PC-3 (cell line): Measurements from ENCODE around the gene PDLIM5. TPM values are rescaled to one million over a fixed set of nuclear protein-coding genes. Genes with fewer than 3 reads are reported as not detected.

Experiments used
- ATAC-seq: fragments of 200-7000 bp; cut with Tn5 transposase; 2 replicates; pipeline ENCODE4 v1.9.1; 2020; ENCODE audit warnings: mild to moderate bottlenecking, moderate library complexity
- BruUV-seq: library from RNA; stranded (reverse); fragments of 400-500 nt; replicated peaks from 2 replicates; lab custom pipeline; 2021; lab: Mats Ljungman, UMichigan
- CTCF ChIA-PET: fragments of 300-600 bp; sonication (Branson Sonifier 250); formaldehyde crosslinking; loops from one replicate; lab custom pipeline; 2022; ENCODE audit warnings: antibody characterized with exemption; lab: Charles Lee
- POLR2A ChIA-PET: fragments of 300-600 bp; sonication (Branson Sonifier 250); formaldehyde crosslinking; loops from one replicate; lab custom pipeline; 2022; ENCODE audit warnings: antibody characterized with exemption; ENCODE audit not compliant: unreplicated experiment; lab: Charles Lee
- DNase-seq: peaks from one replicate; pipeline ENCODE4 v3.0.0-alpha.2; 2015
- H2AFZ ChIP-seq: fragments of 300-600 bp; sonication (generic); 2 replicates; pipeline ENCODE4 v1.6.0; 2016; ENCODE audit warnings: antibody characterized with exemption, low read length
- H3F3A ChIP-seq: fragments of 300-600 bp; sonication (generic); one replicate; pipeline ENCODE4 v1.6.0; 2017; ENCODE audit warnings: antibody characterized with exemption, low read length, control low read depth, mild to moderate bottlenecking; ENCODE audit not compliant: unreplicated experiment
- H3K27ac ChIP-seq: fragments of 300-600 bp; sonication (generic); 2 replicates; pipeline ENCODE4 v1.5.1; 2016; ENCODE audit warnings: mild to moderate bottlenecking, low read length
- H3K27me3 ChIP-seq: fragments of 300-600 bp; sonication (generic); 2 replicates; pipeline ENCODE4 v1.6.1; 2016; ENCODE audit warnings: low read length, mixed read lengths
- H3K36me3 ChIP-seq: fragments of 300-600 bp; sonication (generic); 2 replicates; pipeline ENCODE4 v1.6.1; 2016; ENCODE audit warnings: low read depth, mixed run types, low read length, mixed read lengths
- H3K4me1 ChIP-seq: fragments of 300-600 bp; sonication (generic); 2 replicates; pipeline ENCODE4 v1.5.1; 2016; ENCODE audit warnings: low read length; ENCODE audit not compliant: insufficient read depth
- H3K4me2 ChIP-seq: fragments of 300-600 bp; sonication (generic); 2 replicates; pipeline ENCODE4 v1.6.0; 2016; ENCODE audit warnings: low read length
- H3K4me3 ChIP-seq: fragments of 300-600 bp; sonication (generic); 2 replicates; pipeline ENCODE4 v1.5.1; 2016; ENCODE audit warnings: mild to moderate bottlenecking, low read length, mixed read lengths
- H3K79me2 ChIP-seq: fragments of 300-600 bp; sonication (generic); 2 replicates; pipeline ENCODE4 v1.6.1; 2017; ENCODE audit warnings: low read length, mixed read lengths
- H3K9ac ChIP-seq: fragments of 300-600 bp; sonication (generic); 2 replicates; pipeline ENCODE4 v1.6.0; 2016; ENCODE audit warnings: mild to moderate bottlenecking, low read length
- H3K9me2 ChIP-seq: fragments of 300-600 bp; sonication (generic); replicated peaks from 2 replicates; pipeline ENCODE4 v1.6.1; 2016; ENCODE audit warnings: mixed run types, low read length, mixed read lengths
- H3K9me3 ChIP-seq: fragments of 300-600 bp; sonication (generic); 2 replicates; pipeline ENCODE4 v1.6.1; 2016; ENCODE audit warnings: low read length, mixed read lengths
- H4K20me1 ChIP-seq: fragments of 300-600 bp; sonication (generic); 2 replicates; pipeline ENCODE4 v1.6.1; 2016; ENCODE audit warnings: low read length, mixed read lengths
- CTCF ChIP-seq: fragments of 300-600 bp; sonication (generic); conservative IDR thresholded peaks from 2 replicates; pipeline ENCODE4 v1.5.1; 2017; ENCODE audit warnings: antibody characterized with exemption, low read depth, mild to moderate bottlenecking, low read length
- EZH2 ChIP-seq: fragments of 300-600 bp; sonication (generic); IDR thresholded peaks from one replicate; pipeline ENCODE4 v1.6.1; 2017; ENCODE audit warnings: antibody characterized with exemption, mild to moderate bottlenecking, low read length; ENCODE audit not compliant: unreplicated experiment
- EZH2phosphoT487 ChIP-seq: fragments of 300-600 bp; sonication (generic); IDR thresholded peaks from 2 replicates; pipeline ENCODE4 v1.6.1; 2018; ENCODE audit warnings: mild to moderate bottlenecking, antibody characterized with exemption, low read length, borderline replicate concordance
- intact Hi-C: fragments of 100-400 bp; cut with micrococcal nuclease; formaldehyde crosslinking; loops from 2 replicates; pipeline ENCODE4 v1.9.0; 2023
- total RNA-seq: library from RNA; depleted of rRNA; stranded (reverse); fragments of >200 nt; gene quantifications from 2 replicates; pipeline ENCODE4 v1.2.3, GENCODE V29; 2014

The PDLIM5 gene
- total RNA-seq, 1 experiment from 2014 or later: 57.8 TPM

DNA sequence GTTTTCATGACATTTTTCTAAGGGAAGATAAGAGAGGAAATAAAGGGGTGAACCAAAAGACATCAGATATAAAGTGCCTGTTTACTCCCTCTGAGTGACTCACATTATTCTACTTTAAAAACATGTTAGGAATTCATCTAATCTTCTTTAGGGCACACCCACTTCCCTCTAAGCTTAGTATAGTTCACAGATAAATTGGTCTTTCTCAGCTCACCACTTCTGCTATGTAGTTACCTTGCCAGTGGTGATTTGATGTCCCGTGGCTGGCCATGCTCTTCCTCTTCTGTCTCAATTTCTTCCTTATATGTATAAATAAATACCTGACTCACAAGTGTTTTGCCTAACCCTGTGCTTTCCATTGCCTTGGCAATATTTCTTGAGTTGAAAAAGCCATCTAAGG is 96.8 kb downstream of the PDLIM5 start:
- H3K9ac ChIP-seq: no peak overlapping the region
- CTCF ChIA-PET: no interaction called here
- intact Hi-C loops: loop anchor here (5.0 kb wide), 2 partner anchors 49 to 96 kb away; partner anchors contain the start of gene PDLIM5

GRCh38 chr4:94550352-94550751 is 98.6 kb downstream of the PDLIM5 start:
- H3K27ac ChIP-seq: no peak overlapping the region
- no peak overlapping the region for H3K4me2 ChIP-seq
- peaks cover 41% of the 10 kb centered on the region for H3K4me1 ChIP-seq
- H3K36me3 ChIP-seq: no peaks in the 10 kb centered on the region
- H3K27me3 ChIP-seq: no peaks in the 10 kb centered on the region
- intact Hi-C loops: no loop called here
- H3K9ac ChIP-seq: no peak overlapping the region
- ATAC-seq (no peak), DNase-seq (no peak)
- no peaks in the 10 kb centered on the region for H4K20me1 ChIP-seq
- H3K9me3 ChIP-seq: no peaks in the 10 kb centered on the region
- no peaks in the 10 kb centered on the region for H3K9me2 ChIP-seq
- no peak overlapping the region for H3K4me3 ChIP-seq
- TF ChIP-seq CTCF: no peak
- no peak for TF ChIP-seq EZH2phosphoT487
- no peak for TF ChIP-seq EZH2
- CTCF ChIA-PET: no interaction called here
- H3F3A ChIP-seq: no peaks in the 10 kb centered on the region
- no peak overlapping the region for H2AFZ ChIP-seq
- H3K79me2 ChIP-seq: peaks cover 42% of the 10 kb centered on the region
- POLR2A ChIA-PET: no interaction called here
- no TSS peak for BruUV-seq

More for the DNA sequence above, 96.8 kb downstream of the PDLIM5 start:
- Histone ChIP-seq H3K4me1 (peaks cover 57% of the 10 kb centered on the region), H3K36me3 (no peaks in the 10 kb centered on the region), H3K4me2 (peak overlapping the region; percentile 69), H3K27me3 (no peaks in the 10 kb centered on the region), H3K4me3 (peak overlapping the region; percentile 15; the same call in 1 of the 2 replicates), H3F3A (no peaks in the 10 kb centered on the region), H2AFZ (no peak overlapping the region), H3K27ac (peak overlapping the region; percentile 72), H3K79me2 (peaks cover 49% of the 10 kb centered on the region), H3K9me2 (no peaks in the 10 kb centered on the region), H4K20me1 (no peaks in the 10 kb centered on the region), H3K9me3 (no peaks in the 10 kb centered on the region)
- TF ChIP-seq CTCF (no peak), EZH2 (no peak), EZH2phosphoT487 (no peak)
- POLR2A ChIA-PET: interaction anchor here (1.0 kb wide), 1 partner anchor 95 kb away, joined by 3 read pairs; no protein-coding TSS in a partner anchor
- BruUV-seq: no TSS peak
- DNase-seq (peak; percentile 86), ATAC-seq (peak; percentile 81)

DNA sequence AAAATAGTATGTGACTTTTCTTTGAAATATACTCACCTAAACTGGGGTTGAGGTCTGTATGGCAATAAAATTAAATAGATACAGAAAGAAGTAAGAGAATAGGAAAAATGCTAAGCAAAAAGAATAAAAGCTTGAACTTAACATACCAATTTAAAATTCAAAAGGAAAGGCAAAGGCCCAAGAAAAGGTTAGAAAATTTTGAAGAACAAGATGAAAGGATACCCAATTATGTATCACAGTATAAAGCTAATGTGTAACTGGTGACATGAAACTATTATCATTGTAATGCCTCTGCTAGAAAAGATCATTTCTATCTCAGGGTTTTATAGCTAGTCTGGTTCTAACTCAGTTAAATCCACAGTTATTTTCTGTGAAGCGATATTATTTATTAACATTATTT is 99.1 kb downstream of the PDLIM5 start:
- Histone ChIP-seq H4K20me1 (no peaks in the 10 kb centered on the region), H3K27me3 (no peaks in the 10 kb centered on the region), H3K4me2 (no peak overlapping the region), H3K79me2 (peaks cover 42% of the 10 kb centered on the region), H3K9me2 (no peaks in the 10 kb centered on the region), H2AFZ (no peak overlapping the region), H3K27ac (no peak overlapping the region), H3K36me3 (no peaks in the 10 kb centered on the region), H3K9me3 (no peaks in the 10 kb centered on the region), H3F3A (no peaks in the 10 kb centered on the region), H3K9ac (no peak overlapping the region), H3K4me3 (no peak overlapping the region), H3K4me1 (peaks cover 36% of the 10 kb centered on the region)
- TF ChIP-seq EZH2 (no peak), EZH2phosphoT487 (no peak), CTCF (no peak)
- DNase-seq (no peak), ATAC-seq (no peak)
- no TSS peak for BruUV-seq
- POLR2A ChIA-PET: no interaction called here
- CTCF ChIA-PET: no interaction called here
- intact Hi-C loops: no loop called here
